Activated CD8-positive, alpha-beta memory T cell treated with anti-CD3 and anti-CD28 coated beads for 1 hour (primary cell): ENCODE measurements around the gene GZMM.
A peak's percentile ranks its signal among the peaks of the same experiment; 100 is the strongest.

ENCODE experiments used
- DNase-seq, 2 donors: peaks; one replicate each; pipeline ENCODE4 v3.0.0-alpha.2; 2020; ENCODE audit warnings: low read depth in 1 of 2; ENCODE audit errors: extremely low read depth in 1 of 2

Gene GZMM

GRCh38 chr19:511101-511851 lies 32.6 kb upstream of the GZMM start:
- peak; percentile 65 to 84 for DNase-seq

GRCh38 chr19:512547-513365 lies 31.1 kb upstream of the GZMM start:
- no peak for DNase-seq

GRCh38 chr19:513368-514165 lies 30.3 kb upstream of the GZMM start:
- no peak for DNase-seq

GRCh38 chr19:514166-514663 lies 29.6 kb upstream of the GZMM start:
- DNase-seq, result no peak

GRCh38 chr19:517721-518597 lies 25.9 kb upstream of the GZMM start:
- no peak for DNase-seq

- peak; percentile 37 to 39 for DNase-seq
These were observed 25.1 kb upstream of the GZMM start for GRCh38 chr19:518598-519231.

- DNase-seq, result no peak
These were observed 24.4 kb upstream of the GZMM start for GRCh38 chr19:519449-519865.

GRCh38 chr19:522726-523125 lies 21.1 kb upstream of the GZMM start:
- no peak for DNase-seq

- DNase-seq, result no peak
These were observed 19.7 kb upstream of the GZMM start for GRCh38 chr19:524062-524674.

GRCh38 chr19:525029-525428 lies 18.8 kb upstream of the GZMM start:
- no peak for DNase-seq

GRCh38 chr19:525857-526419 lies 17.9 kb upstream of the GZMM start:
- DNase-seq, result no peak

- no peak for DNase-seq
These were observed 13.5 kb upstream of the GZMM start for GRCh38 chr19:530134-531008.

GRCh38 chr19:531009-531752 lies 12.7 kb upstream of the GZMM start:
- peak; percentile 49 to 88 for DNase-seq

- no peak for DNase-seq
These were observed 11.9 kb upstream of the GZMM start, which contains the start of gene CDC34 for GRCh38 chr19:531753-532560. Gene CDC34 (plus strand): TSS chr19:531760. CDS start chr19:531932, 172 bp downstream.

- no peak for DNase-seq
These were observed 11.1 kb upstream of the GZMM start for GRCh38 chr19:532561-533363.
